ENCODE results near the gene SH3YL1.

Gene SH3YL1

GRCh38 chr2:263774-264492, at the start of gene SH3YL1:
SH3YL1 (minus strand) TSS chr2:264032; CDS start chr2:263984, 48 bp downstream.
- DNase-seq = peak; percentile 67

- DNase-seq = no peak
Measured at GRCh38 chr2:310994-311393, 47.2 kb upstream of the SH3YL1 start.

- DNase-seq = no peak
Measured at GRCh38 chr2:309954-310510, 46.2 kb upstream of the SH3YL1 start.

GRCh38 chr2:309148-309953, 45.5 kb upstream of the SH3YL1 start:
- DNase-seq = no peak

- DNase-seq = no peak
Measured at GRCh38 chr2:305366-305765, 41.5 kb upstream of the SH3YL1 start.

GRCh38 chr2:296354-296753, 32.5 kb upstream of the SH3YL1 start:
- no peak for DNase-seq

GRCh38 chr2:295090-295489, 31.3 kb upstream of the SH3YL1 start:
- no peak for DNase-seq

GRCh38 chr2:290090-290722, 26.4 kb upstream of the SH3YL1 start:
- peak; percentile 54 for DNase-seq

- DNase-seq = no peak
Measured at GRCh38 chr2:289362-290089, 25.7 kb upstream of the SH3YL1 start.

- DNase-seq = no peak
Measured at GRCh38 chr2:288758-289361, 25.0 kb upstream of the SH3YL1 start.

- DNase-seq = no peak
Measured at GRCh38 chr2:287911-288757, 24.3 kb upstream of the SH3YL1 start, which contains the start of gene ALKAL2. ALKAL2 (minus strand) TSS chr2:288091; CDS start chr2:287835, 256 bp downstream.

- no peak for DNase-seq
Measured at GRCh38 chr2:287471-287885, 23.6 kb upstream of the SH3YL1 start.

- DNase-seq = no peak
Measured at GRCh38 chr2:286774-287392, 23.1 kb upstream of the SH3YL1 start.

GRCh38 chr2:286035-286434, 22.2 kb upstream of the SH3YL1 start:
- DNase-seq = no peak

GRCh38 chr2:285531-285930, 21.7 kb upstream of the SH3YL1 start:
- DNase-seq = no peak

- DNase-seq = no peak
Measured at GRCh38 chr2:284896-285492, 21.2 kb upstream of the SH3YL1 start.

- no peak for DNase-seq
Measured at GRCh38 chr2:283996-284794, 20.4 kb upstream of the SH3YL1 start.

GRCh38 chr2:282371-283263, 18.8 kb upstream of the SH3YL1 start:
- no peak for DNase-seq
